GM18909 (cell line): ENCODE results near the gene ERMARD.

ENCODE experiments used
- ATAC-seq: cut with Tn5 transposase; IDR thresholded peaks from one replicate; pipeline ENCODE4 v1.9.1; 2021; ENCODE audit warnings: mild to moderate bottlenecking; ENCODE audit not compliant: unreplicated experiment, poor library complexity

ERMARD gene

DNA sequence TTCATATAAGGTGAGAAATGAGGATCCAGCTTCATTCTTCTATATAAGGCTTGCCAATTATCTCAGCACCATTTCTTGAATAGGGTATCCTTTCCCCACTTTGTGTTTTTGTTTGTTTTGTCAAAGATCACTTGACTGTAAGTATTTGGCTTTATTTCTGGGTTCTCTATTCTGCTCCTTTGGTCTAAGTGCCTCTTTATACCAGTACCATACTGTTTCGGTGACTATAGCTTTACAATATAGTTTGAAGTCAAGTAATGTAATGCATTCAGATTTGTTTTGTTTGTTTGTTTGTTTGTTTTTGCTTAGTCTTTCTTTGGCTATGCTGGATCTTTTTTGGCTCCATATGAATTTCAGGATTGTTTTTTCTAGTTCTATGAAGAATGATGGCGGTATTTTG is 64.6 kb downstream of the ERMARD start:
- ATAC-seq = no peak

GRCh38 chr6:169816975-169817374 is 65.6 kb downstream of the ERMARD start:
- no peak for ATAC-seq

GRCh38 chr6:169820358-169820757 is 68.9 kb downstream of the ERMARD start:
- no peak for ATAC-seq

- no peak for ATAC-seq
Observed at GRCh38 chr6:169824021-169824420, 72.6 kb downstream of the ERMARD start.

GRCh38 chr6:169824848-169825557 is 73.6 kb downstream of the ERMARD start:
- ATAC-seq = no peak

DNA sequence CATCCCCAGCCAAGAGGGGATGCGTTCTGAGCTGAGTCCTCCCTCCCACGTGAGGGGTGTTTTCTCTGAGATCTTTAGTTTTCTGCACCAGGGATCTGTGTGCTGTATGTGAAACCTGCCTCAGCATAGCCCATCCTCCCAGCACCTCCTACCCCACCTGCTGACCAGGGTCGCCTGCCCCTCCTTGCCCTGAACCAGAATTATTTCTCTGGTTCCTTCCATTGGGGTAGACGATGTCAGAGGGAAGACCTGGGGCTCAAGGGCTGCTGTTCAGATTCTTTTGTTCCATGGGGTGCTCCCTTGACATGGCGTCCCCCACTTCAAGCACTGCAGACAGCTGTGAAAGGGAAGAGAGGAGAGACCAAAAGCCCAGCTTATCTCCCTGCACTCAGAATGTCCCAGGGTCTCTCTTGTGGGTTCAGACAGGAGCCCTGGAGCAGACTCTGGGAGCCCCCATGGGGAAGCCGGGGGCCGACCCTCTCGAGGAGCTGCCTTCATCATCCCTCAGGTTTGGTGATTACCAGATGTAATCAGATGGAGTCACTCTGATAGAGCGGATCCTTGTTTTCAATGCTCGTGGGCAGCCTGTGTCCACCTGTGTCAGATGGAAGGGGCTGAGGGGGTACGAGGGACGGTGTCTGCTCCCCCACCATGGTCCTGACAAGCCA is 74.3 kb downstream of the ERMARD start:
- no peak for ATAC-seq

DNA sequence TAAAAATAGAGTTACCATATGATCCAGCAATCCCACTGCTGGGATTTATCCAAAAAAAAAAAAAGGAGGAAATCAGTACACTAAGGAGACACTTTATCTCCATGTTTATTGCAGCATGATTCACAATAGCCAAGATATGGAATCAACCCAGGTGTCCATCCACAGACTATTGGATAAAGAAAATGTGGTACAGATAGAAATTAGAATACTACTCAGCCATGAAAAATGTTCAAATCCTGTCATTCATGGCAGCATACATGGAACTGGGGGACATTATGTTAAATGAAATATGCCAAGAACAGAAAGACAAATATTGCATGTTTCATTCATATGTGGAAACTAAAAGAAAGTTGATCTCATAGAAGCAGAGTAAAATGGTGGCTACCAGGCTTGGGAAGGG is 75.3 kb downstream of the ERMARD start:
- no peak for ATAC-seq

DNA sequence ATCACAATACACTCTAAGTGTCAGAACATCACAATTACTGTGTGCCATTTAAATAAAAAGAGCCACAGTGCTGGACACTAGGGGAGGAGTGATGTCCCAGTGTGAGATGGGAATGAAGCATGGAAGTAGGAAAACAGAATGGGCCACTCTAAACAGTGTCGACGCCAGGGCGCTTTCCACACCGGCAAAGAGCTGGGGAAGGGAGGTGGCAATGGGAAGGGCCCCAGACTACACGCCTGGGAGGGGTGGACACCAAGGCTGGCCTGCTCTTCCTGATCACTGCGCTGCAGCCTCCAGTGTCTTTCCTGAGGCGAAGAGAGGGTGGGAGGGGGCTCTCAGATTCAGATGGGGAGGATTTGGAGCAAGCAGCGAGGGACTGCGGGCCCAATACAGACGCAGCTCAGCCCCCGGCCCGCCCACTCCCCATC is 75.9 kb downstream of the ERMARD start:
- no peak for ATAC-seq

GRCh38 chr6:169828176-169828575 is 76.8 kb downstream of the ERMARD start:
- ATAC-seq = no peak

- ATAC-seq = no peak
Observed at GRCh38 chr6:169829786-169830185, 78.4 kb downstream of the ERMARD start.

GRCh38 chr6:169830876-169831275 is 79.5 kb downstream of the ERMARD start:
- ATAC-seq = no peak
